Inflammatory macrophage treated with lipopolysaccharide for 1 hour (primary cell): ENCODE results near the gene UNC80.
"Not testable (repeated sequence)": the region's sequence is repeated elsewhere in the genome, so short reads cannot be mapped to it uniquely, and the experiment has no call there.

Experiments
- DNase-seq, 2 donors: peaks; one replicate each; pipeline ENCODE4 v3.0.0-alpha.2; 2020 to 2022

UNC80 gene

GRCh38 chr2:209771474-209772289, at the start of gene UNC80:
Gene UNC80 (plus strand): TSS chr2:209771832. CDS start chr2:209772073, 241 bp downstream.
- peak; percentile 11 to 30 for DNase-seq

- no peak for DNase-seq
Measured at GRCh38 chr2:209726311-209726710, 45.3 kb upstream of the UNC80 start.

GRCh38 chr2:209727077-209727476, 44.6 kb upstream of the UNC80 start:
- no peak for DNase-seq

- no peak for DNase-seq
Measured at GRCh38 chr2:209734805-209735204, 36.8 kb upstream of the UNC80 start.

GRCh38 chr2:209741953-209742352, 29.7 kb upstream of the UNC80 start:
- no peak for DNase-seq

- no peak for DNase-seq
Measured at GRCh38 chr2:209753020-209753419, 18.6 kb upstream of the UNC80 start.

- no peak for DNase-seq
Measured at GRCh38 chr2:209757163-209757562, 14.5 kb upstream of the UNC80 start.

- no peak for DNase-seq
Measured at GRCh38 chr2:209761566-209761965, 10.1 kb upstream of the UNC80 start.

GRCh38 chr2:209762563-209762962, 9.1 kb upstream of the UNC80 start:
- no peak for DNase-seq

GRCh38 chr2:209763106-209763505, 8.5 kb upstream of the UNC80 start:
- no peak for DNase-seq

- no peak for DNase-seq
Measured at GRCh38 chr2:209766613-209767012, 5.0 kb upstream of the UNC80 start.

GRCh38 chr2:209767316-209767715, 4.3 kb upstream of the UNC80 start:
- no peak for DNase-seq

- DNase-seq = no peak
Measured at GRCh38 chr2:209768557-209768956, 3.1 kb upstream of the UNC80 start.

GRCh38 chr2:209772290-209772685, 656 bp downstream of the UNC80 start:
- no peak for DNase-seq

- DNase-seq = no peak
Measured at GRCh38 chr2:209773377-209773776, 1.7 kb downstream of the UNC80 start.

- no peak for DNase-seq
Measured at GRCh38 chr2:209787416-209787815, 15.8 kb downstream of the UNC80 start.

GRCh38 chr2:209788925-209789324, 17.3 kb downstream of the UNC80 start:
- no peak for DNase-seq

GRCh38 chr2:209790066-209790728, 18.6 kb downstream of the UNC80 start:
- DNase-seq = no peak

- DNase-seq = no peak
Measured at GRCh38 chr2:209791151-209791550, 19.5 kb downstream of the UNC80 start.

GRCh38 chr2:209795425-209795824, 23.8 kb downstream of the UNC80 start:
- not testable (repeated sequence) for DNase-seq

GRCh38 chr2:209805351-209805750, 33.7 kb downstream of the UNC80 start:
- no peak for DNase-seq

GRCh38 chr2:209806318-209806717, 34.7 kb downstream of the UNC80 start:
- no peak for DNase-seq

- no peak for DNase-seq
Measured at GRCh38 chr2:209808521-209808920, 36.9 kb downstream of the UNC80 start.

GRCh38 chr2:209809256-209809655, 37.6 kb downstream of the UNC80 start:
- DNase-seq = no peak
